Forelimb muscle (tissue), 1 donor: ENCODE data around the gene ACO2. TPM values are rescaled to one million over a fixed set of nuclear protein-coding genes. Genes with fewer than 3 reads are reported as not detected.
A peak's percentile ranks its signal among the peaks of the same experiment; 100 is the strongest.
"Not testable (repeated sequence)": the region's sequence is repeated elsewhere in the genome, so short reads cannot be mapped to it uniquely, and the experiment has no call there.

Source experiments
- DNase-seq: peaks from one replicate; pipeline ENCODE4 v3.0.0-alpha.2; 2013; ENCODE audit warnings: low read depth
- polyA plus RNA-seq: library from polyadenylated mRNA; unstranded; fragments of 120-200 nt; gene quantifications from one replicate; pipeline ENCODE4 v1.2.1, GENCODE V29; 2013; ENCODE audit not compliant: insufficient read length

ACO2 gene
- polyA plus RNA-seq, 1 donor, result 116 TPM

DNA sequence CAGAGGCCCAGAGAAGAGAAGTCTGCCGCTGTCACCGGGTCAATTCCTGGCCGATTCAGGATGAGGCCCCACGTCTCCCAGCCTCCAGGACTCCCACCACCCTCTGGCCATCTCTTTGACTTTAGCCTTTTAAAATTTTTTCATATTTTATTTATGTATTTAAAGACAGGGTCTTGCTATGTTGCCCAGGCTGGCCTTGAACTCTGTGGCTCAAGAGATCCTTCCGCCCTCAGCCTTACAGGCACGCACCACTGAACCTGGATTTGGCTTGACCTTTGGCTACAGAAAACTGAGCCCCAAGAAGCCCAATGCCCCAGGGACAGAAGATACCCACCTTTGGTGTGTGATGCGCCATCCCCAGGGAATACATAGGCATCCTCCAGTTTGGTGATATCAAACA is 71.4 kb downstream of the ACO2 start:
- DNase-seq, result no peak

DNA sequence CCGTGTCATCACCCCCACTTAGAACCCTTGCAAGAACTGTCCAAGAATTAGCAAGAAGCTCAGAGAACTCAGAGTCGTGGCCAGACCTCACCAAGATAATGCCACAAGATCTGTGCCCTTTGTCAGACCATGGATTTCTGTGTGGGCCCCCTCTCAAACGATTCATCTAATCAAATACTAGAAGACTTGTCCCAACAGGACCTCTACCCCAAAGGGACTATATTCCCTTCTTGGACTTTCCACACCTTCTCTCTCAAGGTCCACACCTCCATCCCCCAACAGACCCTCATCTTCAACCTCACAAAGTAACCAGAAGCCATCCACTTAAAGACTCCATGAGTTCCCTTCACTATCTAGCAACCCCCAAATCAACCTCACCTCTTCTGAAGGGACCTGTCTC is 72.6 kb downstream of the ACO2 start:
- no peak for DNase-seq

- no peak for DNase-seq
Measured at GRCh38 chr22:41542224-41542623, 73.3 kb downstream of the ACO2 start.

DNA sequence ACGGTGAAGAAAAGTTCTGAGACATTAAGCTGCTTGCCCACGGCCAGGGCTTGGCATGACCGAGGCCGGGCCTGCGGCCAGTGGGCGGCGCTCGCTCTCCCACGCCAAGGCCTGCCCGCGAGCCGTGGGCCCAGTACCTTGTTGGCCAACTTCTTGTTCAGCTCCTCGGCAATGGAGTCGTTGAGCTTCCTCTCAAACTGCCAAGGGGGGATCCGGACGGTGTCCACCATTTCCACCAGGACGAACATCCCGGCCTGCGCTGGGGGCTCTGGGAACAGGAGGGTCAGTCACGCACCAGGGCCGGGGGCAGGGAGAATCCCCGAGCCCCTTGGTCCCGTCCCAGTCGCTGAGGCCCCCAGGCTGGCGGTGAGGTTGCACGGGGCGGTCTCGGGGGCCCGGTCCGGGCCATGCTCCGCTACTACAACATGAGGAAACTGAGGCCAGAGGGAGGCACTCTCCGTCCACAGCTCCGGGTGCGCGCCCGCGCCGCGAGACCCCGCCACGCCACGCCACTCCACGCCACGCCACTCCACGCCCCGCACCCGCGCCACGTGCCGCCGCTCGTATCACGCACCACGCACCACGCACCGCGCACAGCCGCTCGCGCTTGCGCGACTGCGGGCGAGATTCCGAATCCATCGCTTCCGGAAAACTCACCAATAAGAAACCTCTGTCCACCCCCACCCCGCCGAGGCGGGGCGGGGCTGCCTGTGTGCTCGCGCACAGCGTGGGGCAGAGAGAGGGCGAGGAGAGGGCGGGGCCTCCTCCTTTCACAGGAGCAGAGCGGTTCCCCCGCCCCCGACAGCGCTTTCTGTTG is 75.1 kb downstream of the ACO2 start, which contains the start of gene POLR3H:
TSS of gene POLR3H (minus strand) at position 617 of the 817 bp plus-strand sequence. CDS start at position 248, 369 bp downstream.
- DNase-seq, result peak; percentile 98

DNA sequence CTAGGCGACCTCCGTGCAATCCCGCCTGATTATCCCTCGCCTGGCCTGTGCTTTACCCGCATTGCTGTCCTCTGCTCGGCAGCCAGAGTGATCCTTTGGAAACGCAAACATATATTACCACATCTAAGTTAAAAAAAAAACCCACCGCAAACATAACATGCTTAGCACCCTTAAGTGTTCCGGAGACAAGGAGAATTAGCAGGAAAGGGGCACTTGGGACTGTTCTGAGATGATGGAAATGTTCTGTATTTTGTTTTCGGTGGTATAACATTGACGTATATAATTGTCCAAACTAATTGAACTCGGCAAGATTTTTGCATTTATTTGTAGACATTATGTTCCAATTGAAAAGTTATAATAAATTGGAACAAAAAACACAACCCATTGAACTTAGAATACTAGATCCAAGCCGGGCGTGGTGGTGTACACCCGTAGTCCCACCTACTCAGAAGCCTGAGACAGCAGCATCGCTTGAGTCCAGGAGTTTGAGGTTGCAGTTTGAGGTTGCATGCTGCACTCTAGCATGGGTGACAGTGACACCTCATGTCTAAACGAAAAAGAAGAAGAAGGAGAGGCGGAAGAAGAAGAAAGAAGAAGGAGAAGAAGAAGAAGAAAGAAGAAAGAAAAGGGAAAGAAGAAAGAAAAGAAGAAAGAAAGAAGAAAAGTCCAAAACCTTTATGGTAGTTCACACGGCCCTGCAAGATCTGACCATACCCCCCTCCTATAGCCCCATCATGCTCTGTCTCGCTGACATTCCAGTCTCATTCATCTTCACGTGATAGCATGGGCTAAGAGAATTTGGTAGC is 76.0 kb downstream of the ACO2 start:
- no peak for DNase-seq

- no peak for DNase-seq
Measured at GRCh38 chr22:41548830-41549211, 79.9 kb downstream of the ACO2 start.

GRCh38 chr22:41550952-41551491 is 82.1 kb downstream of the ACO2 start:
- no peak for DNase-seq

- no peak for DNase-seq
Measured at GRCh38 chr22:41551877-41552582, 83.1 kb downstream of the ACO2 start.

GRCh38 chr22:41555325-41555982 is 86.5 kb downstream of the ACO2 start:
- no peak for DNase-seq

GRCh38 chr22:41556561-41556960 is 87.6 kb downstream of the ACO2 start:
- no peak for DNase-seq

GRCh38 chr22:41557401-41558240 is 88.7 kb downstream of the ACO2 start:
- no peak for DNase-seq

- DNase-seq, result not testable (repeated sequence)
Measured at GRCh38 chr22:41558241-41558630, 89.3 kb downstream of the ACO2 start.

DNA sequence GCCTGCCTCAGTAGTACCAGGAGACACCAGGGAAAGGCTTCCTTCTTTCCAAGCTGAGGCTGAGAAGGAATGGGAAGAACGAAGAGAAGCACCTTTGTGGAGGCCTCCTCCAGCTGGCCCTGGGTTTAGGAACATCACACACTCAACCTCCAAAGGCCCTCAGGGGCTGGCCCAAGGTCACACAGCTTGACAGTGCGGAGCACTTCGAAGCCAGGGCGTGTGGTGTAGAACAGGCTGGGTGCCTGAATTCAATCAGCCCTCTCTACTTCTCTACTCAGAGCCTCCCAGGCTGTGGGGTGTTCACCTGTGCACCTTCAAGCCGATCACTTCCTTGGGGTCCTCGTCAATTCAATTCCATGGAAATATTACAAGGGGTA is 91.2 kb downstream of the ACO2 start:
- DNase-seq, result no peak

DNA sequence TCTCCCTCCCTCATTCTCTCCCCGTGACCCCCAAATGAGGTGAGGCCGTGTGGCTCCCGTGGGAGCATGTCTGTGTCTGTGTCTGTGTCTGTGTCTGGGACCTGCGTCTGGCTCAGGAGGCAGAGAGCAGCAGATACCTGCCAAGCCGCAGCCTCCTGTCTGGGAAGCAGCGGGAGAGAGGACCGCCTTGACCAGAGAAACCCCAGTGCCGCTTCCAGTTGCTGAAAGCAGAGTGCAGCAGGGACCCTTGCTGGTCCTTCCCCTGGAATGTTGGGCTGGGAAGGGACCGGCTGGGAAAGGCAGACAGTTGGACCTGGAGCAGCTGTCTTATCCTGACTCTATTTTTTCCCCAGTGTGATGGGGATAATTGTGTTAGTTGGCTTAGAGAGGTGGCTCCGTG is 92.4 kb downstream of the ACO2 start:
- DNase-seq, result no peak

DNA sequence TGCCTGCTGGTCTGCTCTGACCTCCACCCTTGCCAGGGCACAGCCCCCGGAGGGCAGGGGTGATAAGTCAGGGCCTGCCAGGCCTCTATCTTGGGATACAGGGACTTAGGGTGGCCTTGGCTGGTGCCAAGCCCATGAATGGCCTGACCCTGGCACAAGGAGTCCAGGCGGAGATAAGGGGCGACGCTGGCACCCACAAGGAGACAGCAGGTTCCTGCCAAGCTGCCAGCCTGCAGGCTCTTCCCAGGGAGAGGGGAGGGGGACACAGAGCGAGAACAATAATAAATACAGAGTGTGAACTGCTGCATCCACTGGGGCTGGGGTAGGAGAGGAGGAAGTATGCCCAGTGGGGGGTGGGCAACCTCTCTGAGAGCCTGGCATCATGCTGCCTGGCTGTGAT is 92.9 kb downstream of the ACO2 start:
- DNase-seq, result no peak

DNA sequence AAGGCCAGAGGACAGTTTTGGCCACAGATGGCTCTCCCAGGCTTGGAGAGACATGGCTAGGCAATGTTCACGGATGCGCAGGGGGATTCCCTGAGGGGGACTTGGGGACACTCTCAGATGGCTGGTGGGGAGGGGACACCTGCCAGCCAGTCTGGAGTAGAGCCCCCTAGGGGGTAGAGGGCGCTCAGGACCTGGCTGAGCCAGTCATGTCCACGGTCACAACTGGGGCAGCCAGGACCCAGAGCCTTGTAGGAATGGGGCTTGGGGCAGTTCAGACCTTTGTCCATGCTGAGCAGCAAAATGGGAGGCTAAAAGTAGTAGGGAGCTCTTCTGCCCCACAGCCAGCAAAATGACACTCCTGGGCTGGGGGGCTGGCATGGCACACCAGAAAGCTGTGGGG is 93.5 kb downstream of the ACO2 start:
- no peak for DNase-seq

GRCh38 chr22:41563051-41563711 is 94.3 kb downstream of the ACO2 start:
- DNase-seq, result no peak

DNA sequence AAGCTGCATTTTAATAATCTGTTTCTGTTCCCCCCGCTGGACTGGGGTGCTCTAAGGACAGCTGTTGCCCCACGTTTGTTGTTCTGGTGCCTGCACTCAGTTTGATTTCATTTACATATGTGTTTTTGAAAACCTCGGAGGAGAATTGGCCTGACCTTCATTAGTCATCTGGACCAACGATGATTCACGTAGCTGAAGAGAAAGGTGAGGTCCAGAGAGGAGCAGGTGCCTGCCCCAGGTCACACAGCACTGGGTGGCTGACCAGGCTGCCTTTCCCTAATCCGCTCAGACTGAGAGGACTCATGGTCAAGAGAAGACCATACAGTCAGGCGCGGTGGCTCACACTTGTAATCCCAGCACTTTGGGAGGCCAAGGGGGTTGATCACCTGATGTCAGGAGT is 95.6 kb downstream of the ACO2 start:
- DNase-seq, result no peak

DNA sequence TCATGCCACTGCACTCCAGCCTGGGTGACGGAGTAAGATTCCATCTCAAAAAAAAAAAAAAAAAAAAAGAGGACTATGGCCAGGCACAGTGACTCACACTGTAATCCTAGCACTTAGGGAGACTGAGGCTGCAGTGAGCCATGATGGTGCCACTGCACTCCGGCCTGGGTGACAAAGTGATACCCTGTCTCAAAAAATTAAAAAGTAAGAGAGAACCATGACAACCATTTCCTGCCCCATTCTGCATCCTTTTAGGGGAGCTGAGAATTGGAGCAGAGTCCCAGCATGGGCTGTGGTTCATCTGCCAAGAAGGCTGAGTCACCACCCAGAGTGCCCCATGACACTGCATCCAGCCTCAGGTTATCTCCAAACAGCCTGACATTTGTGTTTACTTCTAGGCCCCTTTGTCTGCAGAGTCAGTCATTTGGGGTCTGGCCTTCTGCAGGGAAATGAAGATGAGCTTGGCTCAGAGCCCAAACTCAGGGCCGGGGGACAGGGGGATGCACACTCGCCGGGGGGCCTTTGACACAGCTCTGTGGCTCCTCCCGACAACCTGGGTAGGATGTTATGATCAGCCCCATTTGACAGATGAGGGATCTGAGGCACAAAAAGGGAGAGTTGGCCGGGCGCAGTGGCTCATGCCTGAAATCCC is 96.6 kb downstream of the ACO2 start:
- DNase-seq, result no peak

DNA sequence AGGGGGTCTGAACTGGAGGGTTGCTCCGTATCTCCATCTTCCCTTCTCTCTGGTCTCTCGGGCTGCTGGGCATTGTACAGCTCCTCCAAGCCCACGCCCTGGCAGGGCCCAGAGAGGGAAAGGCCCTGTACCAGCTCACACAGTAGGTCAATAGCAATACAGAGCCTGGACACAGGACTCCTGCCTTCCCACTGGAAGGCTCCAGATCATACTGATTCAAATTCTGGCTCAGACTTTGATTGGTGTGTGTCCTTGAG is 98.5 kb downstream of the ACO2 start:
- DNase-seq, result no peak
